A673 (cell line): ENCODE results near the gene UBALD2. TPM values are rescaled to one million over a fixed set of nuclear protein-coding genes. Genes with fewer than 3 reads are reported as not detected.

Source experiments
- BruUV-seq: library from RNA; stranded (reverse); fragments of 400-500 nt; replicated peaks from 2 replicates; lab custom pipeline; 2021; lab: Mats Ljungman, UMichigan
- CTCF ChIA-PET: fragments of 300-600 bp; sonication (Branson Sonifier 250); formaldehyde crosslinking; loops from one replicate; lab custom pipeline; 2022; ENCODE audit warnings: antibody characterized with exemption; lab: Charles Lee
- POLR2A ChIA-PET: fragments of 300-600 bp; sonication (Branson Sonifier 250); formaldehyde crosslinking; loops from one replicate; lab custom pipeline; 2022; ENCODE audit warnings: antibody characterized with exemption; ENCODE audit not compliant: low non-redundant PET; lab: Charles Lee
- DNase-seq: peaks from one replicate; pipeline ENCODE4 v3.0.0-alpha.2; 2015; ENCODE audit warnings: low spot score
- H3K27ac ChIP-seq: fragments of 200-600 bp; sonication (generic); 2 replicates; pipeline ENCODE4 v1.5.1; 2016; ENCODE audit warnings: mixed run types, low read depth, mild to moderate bottlenecking, mixed read lengths, antibody characterized with exemption, low read length; ENCODE audit not compliant: poor library complexity, severe bottlenecking
- H3K27me3 ChIP-seq: fragments of 200-600 bp; sonication (generic); replicated peaks from 2 replicates; pipeline ENCODE4 v1.6.1; 2017; ENCODE audit warnings: mixed run types, low read depth, mild to moderate bottlenecking, mixed read lengths, antibody characterized with exemption, low read length; ENCODE audit not compliant: insufficient read depth, poor library complexity
- H3K36me3 ChIP-seq: fragments of 200-600 bp; sonication (generic); 2 replicates; pipeline ENCODE4 v1.6.1; 2016; ENCODE audit warnings: mixed run types, mild to moderate bottlenecking, mixed read lengths, antibody characterized with exemption, low read length; ENCODE audit not compliant: insufficient read depth, poor library complexity, severe bottlenecking
- H3K4me1 ChIP-seq: fragments of 200-600 bp; sonication (generic); 2 replicates; pipeline ENCODE4 v1.6.1; 2017; ENCODE audit warnings: mixed run types, mild to moderate bottlenecking, mixed read lengths, antibody characterized with exemption, low read length; ENCODE audit not compliant: insufficient read depth, poor library complexity, severe bottlenecking
- H3K4me3 ChIP-seq: fragments of 200-600 bp; sonication (generic); 2 replicates; pipeline ENCODE4 v1.5.1; 2016; ENCODE audit warnings: low read depth, mixed run types, mild to moderate bottlenecking, mixed read lengths, low read length; ENCODE audit not compliant: poor library complexity, severe bottlenecking
- H3K9me3 ChIP-seq: fragments of 200-600 bp; sonication (generic); 2 replicates; pipeline ENCODE4 v1.6.1; 2016; ENCODE audit warnings: mixed run types, low read depth, mild to moderate bottlenecking, mixed read lengths, antibody characterized with exemption, low read length; ENCODE audit not compliant: poor library complexity, severe bottlenecking
- EZH2 ChIP-seq: fragments of 200-600 bp; sonication (generic); IDR thresholded peaks from 2 replicates; pipeline ENCODE4 v1.6.1; 2017; ENCODE audit warnings: borderline replicate concordance, low read depth, mild to moderate bottlenecking, mixed read lengths, antibody characterized with exemption, low read length; ENCODE audit not compliant: poor library complexity, severe bottlenecking
- intact Hi-C: fragments of 100-400 bp; cut with micrococcal nuclease; formaldehyde crosslinking; loops from one replicate; pipeline ENCODE4 v1.10.0; 2022; ENCODE audit not compliant: unreplicated experiment
- total RNA-seq: library from RNA; stranded (reverse); gene quantifications from 2 replicates; pipeline ENCODE4 v1.2.3, GENCODE V29; 2021
- TF ChIP-seq, protein P1 (sequence below): fragments of 300-800, 200-600 bp; sonication (generic); conservative IDR thresholded peaks from 2 replicates; pipeline ENCODE4 v1.5.1; 2017; ENCODE audit warnings: low read depth, mild to moderate bottlenecking, antibody characterized with exemption, low read length, moderate library complexity, mixed read lengths

UBALD2 gene
- total RNA-seq, 1 experiment from 2014 or later = 46.5 TPM

DNA sequence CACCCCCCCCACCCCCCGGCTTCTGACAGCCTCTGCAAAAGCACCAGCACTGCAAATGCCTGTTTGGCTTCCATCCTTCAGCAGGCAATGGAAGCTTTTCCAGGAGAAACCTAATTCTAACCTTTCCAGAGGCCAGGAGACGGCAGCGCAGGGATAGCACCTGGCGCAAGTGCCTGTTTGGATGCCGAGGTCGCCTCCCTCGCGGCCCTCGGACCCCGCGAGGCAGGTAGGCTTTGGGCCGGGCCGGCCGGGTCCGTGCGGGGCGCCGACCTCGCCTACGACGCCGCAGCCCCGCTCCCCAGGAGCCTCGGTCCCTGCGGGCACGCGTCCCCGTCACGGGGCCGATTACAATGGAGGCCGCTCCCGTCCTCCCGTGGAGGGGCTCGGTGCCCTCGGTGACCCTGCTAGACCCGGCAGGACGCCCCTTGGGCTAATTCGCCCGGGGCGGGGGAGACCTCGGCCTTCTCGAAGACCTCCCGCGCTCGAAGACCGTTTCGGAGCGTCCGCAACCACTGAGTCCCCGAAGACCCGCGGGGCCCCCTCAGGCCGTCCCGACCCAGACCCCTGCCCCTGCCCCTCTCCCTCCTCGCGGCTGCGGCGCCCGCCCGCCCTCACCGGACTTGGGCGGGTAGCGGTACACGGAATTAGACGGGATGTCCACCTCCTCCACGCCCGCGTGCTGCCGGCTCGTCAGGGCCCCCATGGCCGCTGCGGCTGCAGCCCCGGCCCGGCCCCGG lies 25.4 kb upstream of the UBALD2 start:
- peak; percentile 80 for TF ChIP-seq EZH2
- TF ChIP-seq, protein P1, sequence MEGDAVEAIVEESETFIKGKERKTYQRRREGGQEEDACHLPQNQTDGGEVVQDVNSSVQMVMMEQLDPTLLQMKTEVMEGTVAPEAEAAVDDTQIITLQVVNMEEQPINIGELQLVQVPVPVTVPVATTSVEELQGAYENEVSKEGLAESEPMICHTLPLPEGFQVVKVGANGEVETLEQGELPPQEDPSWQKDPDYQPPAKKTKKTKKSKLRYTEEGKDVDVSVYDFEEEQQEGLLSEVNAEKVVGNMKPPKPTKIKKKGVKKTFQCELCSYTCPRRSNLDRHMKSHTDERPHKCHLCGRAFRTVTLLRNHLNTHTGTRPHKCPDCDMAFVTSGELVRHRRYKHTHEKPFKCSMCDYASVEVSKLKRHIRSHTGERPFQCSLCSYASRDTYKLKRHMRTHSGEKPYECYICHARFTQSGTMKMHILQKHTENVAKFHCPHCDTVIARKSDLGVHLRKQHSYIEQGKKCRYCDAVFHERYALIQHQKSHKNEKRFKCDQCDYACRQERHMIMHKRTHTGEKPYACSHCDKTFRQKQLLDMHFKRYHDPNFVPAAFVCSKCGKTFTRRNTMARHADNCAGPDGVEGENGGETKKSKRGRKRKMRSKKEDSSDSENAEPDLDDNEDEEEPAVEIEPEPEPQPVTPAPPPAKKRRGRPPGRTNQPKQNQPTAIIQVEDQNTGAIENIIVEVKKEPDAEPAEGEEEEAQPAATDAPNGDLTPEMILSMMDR = no peak
- no peak for DNase-seq
- H3K4me3 ChIP-seq = peak overlapping the region; percentile 28
- intact Hi-C loops = no loop called here
- H3K27ac ChIP-seq = no peak overlapping the region
- H3K36me3 ChIP-seq = no peaks in the 10 kb centered on the region
- no peaks in the 10 kb centered on the region for H3K9me3 ChIP-seq
- H3K4me1 ChIP-seq = peaks cover 4% of the 10 kb centered on the region
- ChIA-PET CTCF (interaction anchor here (0.6 kb wide), 1 partner anchor 269 kb away, joined by 10 read pairs; no protein-coding TSS in a partner anchor), POLR2A (no interaction called here)
- BruUV-seq = no TSS peak
- peaks cover 64% of the 10 kb centered on the region for H3K27me3 ChIP-seq

DNA sequence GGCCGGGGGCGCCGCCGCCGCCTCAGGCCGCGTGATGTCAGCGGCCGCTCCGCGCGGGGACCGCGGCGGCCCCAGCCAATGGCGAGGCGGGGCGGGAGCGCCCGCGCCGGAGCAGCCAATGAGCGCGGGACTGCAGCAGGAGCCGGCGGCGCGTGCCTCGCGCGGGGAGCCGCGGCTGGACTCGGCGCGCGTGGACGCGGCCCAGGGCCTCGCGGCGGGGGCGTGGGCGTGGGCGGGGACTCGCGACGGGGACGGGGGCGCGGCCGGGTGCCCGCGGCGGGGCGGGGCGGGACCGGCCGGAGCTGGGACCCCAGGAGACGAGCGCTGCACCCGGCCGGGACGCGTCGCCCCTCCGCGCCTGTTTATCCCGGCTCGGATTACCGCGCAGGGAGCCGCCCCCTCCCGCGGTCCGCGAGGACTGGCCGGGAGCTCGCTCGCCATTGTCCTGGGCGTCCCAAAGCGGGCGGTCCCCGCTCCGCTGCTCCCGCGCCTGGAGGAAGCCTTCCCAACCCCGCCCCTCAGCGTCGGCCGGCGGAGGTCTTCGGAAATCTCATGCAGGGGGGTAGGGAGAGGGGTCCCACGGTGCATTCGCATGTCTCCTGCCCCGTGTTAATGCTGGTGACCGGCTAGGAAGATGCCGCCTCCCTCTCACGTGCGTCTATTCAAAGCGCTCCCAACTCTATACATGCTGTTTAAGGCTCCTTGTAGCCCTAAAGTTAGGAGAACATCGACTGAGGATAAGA lies 24.5 kb upstream of the UBALD2 start, which contains the start of gene RNF157:
RNF157 (minus strand) TSS at position 33 of the 743 bp plus-strand sequence. CDS start 253 bp downstream, outside the sequence.
- CTCF ChIA-PET = interaction anchor here (0.6 to 1.0 kb wide), 2 partner anchors 39 to 457 kb away, joined by 3 to 6 read pairs; no protein-coding TSS in a partner anchor
- BruUV-seq = no TSS peak
- Histone ChIP-seq H3K36me3 (no peaks in the 10 kb centered on the region), H3K27me3 (peaks cover 64% of the 10 kb centered on the region), H3K4me3 (peak within 1 kb of the TSS; percentile 38), H3K4me1 (peaks cover 4% of the 10 kb centered on the region), H3K27ac (no peak within 1 kb of the TSS), H3K9me3 (no peaks in the 10 kb centered on the region)
- intact Hi-C loops = no loop called here
- POLR2A ChIA-PET = no interaction called here
- DNase-seq = peak; percentile 44
- TF ChIP-seq, protein P1 = no peak
- TF ChIP-seq EZH2 = peak; percentile 50

GRCh38 chr17:76241204-76241538 lies 24.0 kb upstream of the UBALD2 start:
- Histone ChIP-seq H3K4me1 (peaks cover 4% of the 10 kb centered on the region), H3K27me3 (peaks cover 64% of the 10 kb centered on the region), H3K27ac (no peak overlapping the region), H3K4me3 (peak overlapping the region; percentile 38), H3K36me3 (no peaks in the 10 kb centered on the region), H3K9me3 (no peaks in the 10 kb centered on the region)
- intact Hi-C loops = no loop called here
- ChIA-PET POLR2A (no interaction called here), CTCF (interaction anchor here (1.0 kb wide), 1 partner anchor 39 kb away, joined by 3 read pairs; no protein-coding TSS in a partner anchor)
- BruUV-seq = no TSS peak
- DNase-seq = no peak
- TF ChIP-seq, protein P1 = no peak
- TF ChIP-seq EZH2 = peak; percentile 13
